IMR-90 (cell line): ENCODE measurements around the gene NRF1. TPM values are rescaled to one million over a fixed set of nuclear protein-coding genes. Genes with fewer than 3 reads are reported as not detected.

Experiments
- ATAC-seq: fragments of 200-7000 bp; cut with Tn5 transposase; 2 replicates; pipeline ENCODE4 v1.9.1; 2020; ENCODE audit warnings: low read depth, mild to moderate bottlenecking, moderate library complexity
- BruUV-seq: library from RNA; stranded (reverse); fragments of 400-500 nt; replicated peaks from 2 replicates; lab custom pipeline; 2021; lab: Mats Ljungman, UMichigan
- CTCF ChIA-PET: fragments of 300-600 bp; formaldehyde crosslinking; extraction: SDS; loops from one replicate; lab custom pipeline; 2021; ENCODE audit warnings: antibody characterized with exemption; lab: Yijun Ruan, JAX
- POLR2A ChIA-PET: fragments of 300-600 bp; sonication (Branson Sonifier 250); formaldehyde crosslinking; loops from one replicate; lab custom pipeline; 2022; ENCODE audit warnings: antibody characterized with exemption; ENCODE audit not compliant: unreplicated experiment; lab: Charles Lee
- DNase-seq: peaks from one replicate; pipeline ENCODE4 v3.0.0; 2013
- H2AFZ ChIP-seq: replicated peaks from 2 replicates; pipeline ENCODE3; 2013; ENCODE audit warnings: low read length, mild to moderate bottlenecking; ENCODE audit not compliant: poor library complexity
- H2AK5ac ChIP-seq: 2 replicates; pipeline ENCODE4 v1.6.1; 2013; ENCODE audit warnings: low read depth, low read length, inconsistent platforms
- H2AK9ac ChIP-seq: replicated peaks from 2 replicates; pipeline ENCODE3; 2013; ENCODE audit warnings: mild to moderate bottlenecking, low read depth, low read length, moderate library complexity; ENCODE audit not compliant: poor library complexity
- H2BK120ac ChIP-seq: 2 replicates; pipeline ENCODE4 v1.6.1; 2013; ENCODE audit warnings: low read depth, low read length, inconsistent platforms
- H2BK15ac ChIP-seq: 3 replicates; pipeline ENCODE4 v1.6.1; 2013; ENCODE audit warnings: low read depth, low read length, inconsistent platforms
- H2BK20ac ChIP-seq: 2 replicates; pipeline ENCODE4 v1.6.1; 2013; ENCODE audit warnings: low read depth, mild to moderate bottlenecking, inconsistent platforms, low read length, moderate library complexity
- H2BK5ac ChIP-seq: 2 replicates; pipeline ENCODE4 v1.6.1; 2013; ENCODE audit warnings: mild to moderate bottlenecking, low read depth, low read length, inconsistent platforms; ENCODE audit not compliant: poor library complexity, severe bottlenecking
- H3K14ac ChIP-seq: replicated peaks from 2 replicates; pipeline ENCODE4 v1.6.1; 2013; ENCODE audit warnings: low read depth, low read length, inconsistent platforms
- H3K18ac ChIP-seq: 2 replicates; pipeline ENCODE4 v1.6.1; 2013; ENCODE audit warnings: low read depth, low read length, control low read depth
- H3K23ac ChIP-seq: 2 replicates; pipeline ENCODE4 v1.6.1; 2013; ENCODE audit warnings: low read depth, low read length, inconsistent platforms
- H3K27ac ChIP-seq: 2 replicates; pipeline ENCODE4 v1.5.1; 2013; ENCODE audit warnings: mild to moderate bottlenecking, control low read depth, low read length; ENCODE audit not compliant: insufficient read depth
- H3K27me3 ChIP-seq: 2 replicates; pipeline ENCODE4 v1.6.1; 2013; ENCODE audit warnings: low read length; ENCODE audit not compliant: control insufficient read depth, insufficient read depth
- H3K36me3 ChIP-seq: 2 replicates; pipeline ENCODE4 v1.6.1; 2013; ENCODE audit warnings: low read length, mixed read lengths; ENCODE audit not compliant: control insufficient read depth, insufficient read depth
- H3K4ac ChIP-seq: 2 replicates; pipeline ENCODE4 v1.6.1; 2013; ENCODE audit warnings: low read depth, low read length, inconsistent platforms
- H3K4me1 ChIP-seq: 2 replicates; pipeline ENCODE4 v1.6.1; 2013; ENCODE audit warnings: low read length, mixed read lengths; ENCODE audit not compliant: control insufficient read depth, insufficient read depth
- H3K4me2 ChIP-seq: 2 replicates; pipeline ENCODE4 v1.6.1; 2013; ENCODE audit warnings: low read depth, mild to moderate bottlenecking, control low read depth, low read length, moderate library complexity
- H3K4me3 ChIP-seq: 2 replicates; pipeline ENCODE4 v1.5.1; 2013; ENCODE audit warnings: low read depth, mild to moderate bottlenecking, control low read depth, low read length, moderate library complexity; ENCODE audit not compliant: insufficient read depth
- H3K56ac ChIP-seq: 2 replicates; pipeline ENCODE4 v1.6.1; 2013; ENCODE audit warnings: low read length, inconsistent platforms; ENCODE audit not compliant: insufficient read depth; ENCODE audit errors: extremely low read depth
- H3K79me1 ChIP-seq, 2 experiments: 2 replicates each; pipeline ENCODE4 v1.6.1; 2013; ENCODE audit warnings: low read length in 2 of 2, inconsistent platforms in 1 of 2, low read depth in 1 of 2
- H3K9ac ChIP-seq: 2 replicates; pipeline ENCODE4 v1.6.1; 2013; ENCODE audit warnings: low read depth, low read length, control low read depth
- H3K9me1 ChIP-seq: 2 replicates; pipeline ENCODE4 v1.6.1; 2013; ENCODE audit warnings: low read length, inconsistent platforms; ENCODE audit not compliant: insufficient read depth
- H3K9me3 ChIP-seq: 2 replicates; pipeline ENCODE4 v1.6.1; 2013; ENCODE audit warnings: low read length; ENCODE audit not compliant: control insufficient read depth, insufficient read depth
- H4K20me1 ChIP-seq: 2 replicates; pipeline ENCODE4 v1.6.1; 2013; ENCODE audit warnings: low read length, inconsistent platforms; ENCODE audit not compliant: insufficient read depth
- H4K5ac ChIP-seq: 2 replicates; pipeline ENCODE4 v1.6.1; 2013; ENCODE audit warnings: mild to moderate bottlenecking, low read depth, low read length, control low read depth
- H4K8ac ChIP-seq, 2 experiments: 2 replicates each; pipeline ENCODE4 v1.6.1; 2013; ENCODE audit warnings: low read depth in 2 of 2, low read length in 2 of 2, control low read depth in 1 of 2, inconsistent platforms in 1 of 2
- H4K91ac ChIP-seq: 2 replicates; pipeline ENCODE4 v1.6.1; 2013; ENCODE audit warnings: low read depth, low read length, inconsistent platforms; ENCODE audit not compliant: insufficient read depth
- FOS ChIP-seq: fragments of 150-350 bp; IDR thresholded peaks from 2 replicates; pipeline ENCODE4 v1.6.1; 2016; ENCODE audit warnings: low read depth, low read length
- SMC3 ChIP-seq: fragments of 150-350 bp; IDR thresholded peaks from 2 replicates; pipeline ENCODE4 v1.6.1; 2016; ENCODE audit warnings: low read depth, mild to moderate bottlenecking, antibody characterized with exemption, low read length, moderate library complexity
- whole genome bisulfite sequencing, 2 experiments: methylation state at CpG; one replicate each; pipeline versions ENCODE4 v1.1.5 to v1.1.7; 2013; ENCODE audit warnings: missing lambda C conversion rate in 2 of 2; ENCODE audit not compliant: insufficient read length in 1 of 2; ENCODE audit errors: extremely low coverage in 2 of 2; 5-methylcytosine and 5-hydroxymethylcytosine counted together
- dilution Hi-C: fragments of 300-500 bp; cut with HindIII; formaldehyde crosslinking; loops from one replicate; pipeline ENCODE4 v1.14.3; 2018; ENCODE audit warnings: low sequenced_read_pairs; ENCODE audit not compliant: unreplicated experiment
- in situ Hi-C: fragments of 300-500 bp; cut with MboI; formaldehyde crosslinking; loops from 3 replicates; pipeline ENCODE4 v1.14.3; 2019; ENCODE audit warnings: low sequenced_read_pairs, inconsistent platforms, mixed read lengths
- intact Hi-C: fragments of 100-400 bp; cut with micrococcal nuclease; formaldehyde crosslinking; loops from 2 replicates; pipeline ENCODE4 v1.10.0; 2022
- polyA plus RNA-seq, 3 experiments: library from polyadenylated mRNA; depleted of rRNA; stranded (reverse); fragments of >200 nt; gene quantifications; 2 replicates each; pipeline ENCODE4 v1.2.3, GENCODE V29; 2012; ENCODE audit warnings: low replicate concordance in 1 of 3
- total RNA-seq: library from RNA; depleted of rRNA; stranded (reverse); fragments of >200 nt; gene quantifications from 2 replicates; pipeline ENCODE4 v1.2.3, GENCODE V29; 2012

NRF1 gene
- total and polyA plus RNA-seq, 2 of the 4 experiments (the other 2 are of a cell fraction), result 11.4 to 15.8 TPM

GRCh38 chr7:129649128-129649690, 37.7 kb downstream of the NRF1 start:
- TF ChIP-seq FOS (no peak), SMC3 (no peak)
- no peaks in the 10 kb centered on the region for H3K9me3 ChIP-seq
- no CpG with 5 or more reads among the region's 1 CpG for WGBS, 2 experiments
- ChIA-PET POLR2A (interaction anchor here (0.5 kb wide), 1 partner anchor 817 kb away, joined by 5 read pairs; no protein-coding TSS in a partner anchor), CTCF (no interaction called here)
- intact Hi-C loops (no loop called here), dilution Hi-C loops (no loop called here), in situ Hi-C loops (loop anchor here (10.0 kb wide), 1 partner anchor 434 kb away; no protein-coding TSS in a partner anchor)
- ATAC-seq (no peak), DNase-seq (no peak)
- no peak overlapping the region for H3K27ac ChIP-seq
- H3K14ac ChIP-seq, result 0 out of 2 replicates have a peak overlapping the region, but pooled peaks have one; percentile 9
- no peak overlapping the region for H4K91ac ChIP-seq
- H3K79me1 ChIP-seq, result peaks cover 29 to 32% of the 10 kb centered on the region in 2 experiments
- no peak overlapping the region for H3K9ac ChIP-seq
- no peaks in the 10 kb centered on the region for H3K27me3 ChIP-seq
- H2BK20ac ChIP-seq, result no peak overlapping the region
- H4K20me1 ChIP-seq, result no peaks in the 10 kb centered on the region
- no peak overlapping the region for H3K4me3 ChIP-seq
- BruUV-seq, result no TSS peak
- H3K23ac ChIP-seq, result no peak overlapping the region; the same call in 1 of the 2 replicates
- H2AFZ ChIP-seq, result no peak overlapping the region
- H2BK15ac ChIP-seq, result no peak overlapping the region; the same call in 2 of the 3 replicates
- peaks cover 8% of the 10 kb centered on the region for H3K4me1 ChIP-seq
- H3K36me3 ChIP-seq, result no peaks in the 10 kb centered on the region
- no peak overlapping the region for H2BK120ac ChIP-seq
- H2AK5ac ChIP-seq, result no peak overlapping the region
- no peak overlapping the region for H4K5ac ChIP-seq
- no peaks in the 10 kb centered on the region for H3K9me1 ChIP-seq
- no peak overlapping the region for H3K56ac ChIP-seq
- no peak overlapping the region for H3K4me2 ChIP-seq
- no peak overlapping the region for H2BK5ac ChIP-seq
- no peak overlapping the region for H3K4ac ChIP-seq
- H2AK9ac ChIP-seq, result no peak overlapping the region
- H4K8ac ChIP-seq, result no peak overlapping the region
- no peak overlapping the region for H3K18ac ChIP-seq
